Measurements from ENCODE around the gene CISD2.

CISD2 gene

DNA sequence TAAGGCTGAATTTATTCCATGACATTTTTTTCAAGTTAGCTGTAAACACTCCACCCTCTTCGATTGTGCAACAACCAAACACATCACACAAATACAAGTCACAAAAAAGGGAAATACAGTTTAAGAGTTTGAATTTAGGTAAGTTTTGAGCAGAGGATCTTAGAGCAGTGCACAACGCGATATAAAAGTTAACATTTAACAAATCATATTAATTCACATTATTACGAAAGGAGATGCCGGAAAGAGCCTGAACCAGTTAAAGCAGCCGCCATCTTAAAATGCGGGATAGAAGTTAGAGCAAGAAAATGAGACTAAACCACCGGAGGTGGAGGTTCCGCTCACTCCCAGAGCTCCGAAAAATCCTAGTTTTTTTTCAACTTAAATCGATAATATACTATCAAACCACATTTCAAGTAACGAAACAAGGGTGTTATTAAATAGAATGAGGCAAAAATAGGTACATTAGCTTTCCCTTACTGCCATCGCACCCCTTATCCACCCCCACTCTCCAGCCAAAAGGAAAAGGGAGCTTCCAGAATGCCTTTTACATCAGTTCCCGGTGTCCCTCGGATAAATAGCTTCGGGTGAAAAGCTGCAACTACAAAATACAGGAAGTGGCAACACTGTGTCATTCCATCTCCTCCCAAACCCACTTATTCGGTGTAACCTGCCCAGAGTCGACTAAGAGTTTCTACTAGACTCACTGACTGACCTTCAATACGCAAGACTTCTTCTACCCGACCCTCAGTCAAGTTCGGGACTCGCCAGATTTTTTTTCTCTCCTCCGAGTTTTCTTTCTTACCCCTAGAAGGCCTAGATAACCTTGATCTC, 43.3 kb upstream of the CISD2 start:
- TF ChIP-seq, protein P1, sequence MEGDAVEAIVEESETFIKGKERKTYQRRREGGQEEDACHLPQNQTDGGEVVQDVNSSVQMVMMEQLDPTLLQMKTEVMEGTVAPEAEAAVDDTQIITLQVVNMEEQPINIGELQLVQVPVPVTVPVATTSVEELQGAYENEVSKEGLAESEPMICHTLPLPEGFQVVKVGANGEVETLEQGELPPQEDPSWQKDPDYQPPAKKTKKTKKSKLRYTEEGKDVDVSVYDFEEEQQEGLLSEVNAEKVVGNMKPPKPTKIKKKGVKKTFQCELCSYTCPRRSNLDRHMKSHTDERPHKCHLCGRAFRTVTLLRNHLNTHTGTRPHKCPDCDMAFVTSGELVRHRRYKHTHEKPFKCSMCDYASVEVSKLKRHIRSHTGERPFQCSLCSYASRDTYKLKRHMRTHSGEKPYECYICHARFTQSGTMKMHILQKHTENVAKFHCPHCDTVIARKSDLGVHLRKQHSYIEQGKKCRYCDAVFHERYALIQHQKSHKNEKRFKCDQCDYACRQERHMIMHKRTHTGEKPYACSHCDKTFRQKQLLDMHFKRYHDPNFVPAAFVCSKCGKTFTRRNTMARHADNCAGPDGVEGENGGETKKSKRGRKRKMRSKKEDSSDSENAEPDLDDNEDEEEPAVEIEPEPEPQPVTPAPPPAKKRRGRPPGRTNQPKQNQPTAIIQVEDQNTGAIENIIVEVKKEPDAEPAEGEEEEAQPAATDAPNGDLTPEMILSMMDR (IDR thresholded peaks at IDR 0.05; ENCODE audit: insufficient read depth, low read length, poor library complexity, severe bottlenecking): no peak
- H3K36me3 ChIP-seq (ENCODE audit: control insufficient read depth, insufficient read depth, low read length): peaks cover 2% of the 10 kb centered on the region; the same call in 1 of the 2 replicates
- peak; percentile 16 for DNase-seq (ENCODE audit: extremely low read depth, insufficient read length)
- no peaks in the 10 kb centered on the region for H3K27me3 ChIP-seq (replicated peaks; ENCODE audit: control insufficient read depth, insufficient read depth, low read length)
- peak overlapping the region; percentile 94 for H3K4me3 ChIP-seq (replicated peaks; ENCODE audit: low read depth, low read length)

DNA sequence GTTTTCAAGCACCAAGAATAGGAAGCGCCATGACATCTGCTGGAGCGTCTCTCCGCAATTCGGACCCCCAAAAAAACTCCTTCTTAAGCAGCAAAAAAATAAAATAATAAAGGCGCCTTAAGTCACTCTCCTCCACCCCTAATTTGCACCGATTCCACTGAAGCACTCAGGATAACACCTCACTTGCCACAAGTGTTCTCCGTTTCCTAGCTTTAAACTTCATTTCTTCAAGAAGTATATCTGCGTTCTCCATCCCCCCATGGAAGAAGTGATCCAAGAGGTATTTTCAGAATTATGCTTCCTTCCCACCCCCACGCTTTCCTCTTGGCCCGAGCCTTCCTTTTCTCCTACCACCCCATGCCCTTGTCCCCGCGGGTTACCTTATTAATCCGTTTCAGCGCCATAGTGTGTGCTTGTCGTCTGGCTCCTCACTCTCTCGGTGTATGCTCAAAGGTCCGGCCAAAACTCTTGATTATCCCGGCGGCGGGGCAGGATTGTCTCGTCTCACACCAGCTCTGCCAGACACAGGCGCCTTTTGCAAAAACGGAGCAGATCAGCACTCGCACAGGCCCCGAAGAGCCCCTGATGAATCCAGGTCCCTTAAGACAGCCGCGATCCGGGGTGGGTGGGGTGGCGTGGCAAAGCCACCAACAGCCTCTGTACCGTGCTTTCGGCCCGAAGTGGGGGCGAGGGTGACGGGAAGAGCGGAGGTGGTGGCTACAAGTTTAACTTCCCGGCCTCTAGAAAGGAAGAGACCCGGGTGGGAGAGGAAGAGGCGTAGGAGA, 42.5 kb upstream of the CISD2 start:
- TF ChIP-seq, protein P1 (IDR thresholded peaks at IDR 0.05; ENCODE audit: insufficient read depth, low read length, poor library complexity, severe bottlenecking): no peak
- H3K36me3 ChIP-seq (ENCODE audit: control insufficient read depth, insufficient read depth, low read length): peaks cover 2% of the 10 kb centered on the region; the same call in 1 of the 2 replicates
- peak; percentile 8 for DNase-seq (ENCODE audit: extremely low read depth, insufficient read length)
- no peaks in the 10 kb centered on the region for H3K27me3 ChIP-seq (replicated peaks; ENCODE audit: control insufficient read depth, insufficient read depth, low read length)
- H3K4me3 ChIP-seq (replicated peaks; ENCODE audit: low read depth, low read length): peak overlapping the region; percentile 94

DNA sequence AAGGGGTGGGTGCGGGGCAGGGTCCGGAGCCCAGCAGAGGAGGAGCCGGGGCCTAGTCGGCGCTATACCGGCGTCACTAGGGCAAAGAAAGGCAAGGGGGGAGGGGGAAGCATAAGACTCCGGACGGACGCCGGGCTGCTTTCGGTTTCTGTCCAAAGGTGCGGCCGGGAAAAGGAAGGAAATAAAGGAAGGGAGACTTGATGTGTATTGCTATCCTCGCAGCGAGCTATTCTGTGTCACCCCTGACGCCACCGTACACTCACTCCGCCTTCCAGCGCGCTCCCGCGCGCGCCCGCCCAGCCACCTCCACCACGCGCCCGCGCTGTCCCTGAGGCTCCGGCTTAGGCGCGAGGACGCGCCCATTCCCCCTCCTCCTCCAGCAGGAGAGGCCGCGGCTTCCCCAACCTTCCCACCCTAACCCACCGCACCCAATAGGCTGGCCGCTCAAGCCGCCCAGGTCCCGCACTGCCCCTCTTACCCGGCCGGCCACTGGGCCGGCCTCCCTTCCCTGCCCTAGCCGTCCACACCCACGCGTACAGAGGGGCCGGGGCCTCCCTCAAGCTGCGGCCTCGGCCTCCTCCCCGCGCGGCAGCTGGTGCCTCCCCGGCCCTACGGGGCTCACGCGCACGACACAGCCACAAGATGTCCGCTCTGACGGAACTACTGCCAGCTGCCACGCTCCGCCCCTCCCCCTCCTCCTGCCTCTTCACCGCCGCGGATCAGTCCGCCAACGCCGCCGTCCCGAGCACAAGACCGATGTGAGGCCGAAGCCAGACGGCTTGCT, 41.7 kb upstream of the CISD2 start, which contains the start of gene UBE2D3:
Gene UBE2D3 (minus strand): TSS at position 662 of the 784 bp plus-strand sequence. CDS start 1,043 bp downstream, outside the sequence.
- DNase-seq (ENCODE audit: extremely low read depth, insufficient read length): peak; percentile 99
- Histone ChIP-seq H3K4me3 (replicated peaks; ENCODE audit: low read depth, low read length) (peak within 1 kb of the TSS; percentile 94), H3K27me3 (replicated peaks; ENCODE audit: control insufficient read depth, insufficient read depth, low read length) (no peaks in the 10 kb centered on the region), H3K36me3 (ENCODE audit: control insufficient read depth, insufficient read depth, low read length) (peaks cover 2% of the 10 kb centered on the region; the same call in 1 of the 2 replicates)
- TF ChIP-seq, protein P1 (IDR thresholded peaks at IDR 0.05; ENCODE audit: insufficient read depth, low read length, poor library complexity, severe bottlenecking): peak; percentile 34

DNA sequence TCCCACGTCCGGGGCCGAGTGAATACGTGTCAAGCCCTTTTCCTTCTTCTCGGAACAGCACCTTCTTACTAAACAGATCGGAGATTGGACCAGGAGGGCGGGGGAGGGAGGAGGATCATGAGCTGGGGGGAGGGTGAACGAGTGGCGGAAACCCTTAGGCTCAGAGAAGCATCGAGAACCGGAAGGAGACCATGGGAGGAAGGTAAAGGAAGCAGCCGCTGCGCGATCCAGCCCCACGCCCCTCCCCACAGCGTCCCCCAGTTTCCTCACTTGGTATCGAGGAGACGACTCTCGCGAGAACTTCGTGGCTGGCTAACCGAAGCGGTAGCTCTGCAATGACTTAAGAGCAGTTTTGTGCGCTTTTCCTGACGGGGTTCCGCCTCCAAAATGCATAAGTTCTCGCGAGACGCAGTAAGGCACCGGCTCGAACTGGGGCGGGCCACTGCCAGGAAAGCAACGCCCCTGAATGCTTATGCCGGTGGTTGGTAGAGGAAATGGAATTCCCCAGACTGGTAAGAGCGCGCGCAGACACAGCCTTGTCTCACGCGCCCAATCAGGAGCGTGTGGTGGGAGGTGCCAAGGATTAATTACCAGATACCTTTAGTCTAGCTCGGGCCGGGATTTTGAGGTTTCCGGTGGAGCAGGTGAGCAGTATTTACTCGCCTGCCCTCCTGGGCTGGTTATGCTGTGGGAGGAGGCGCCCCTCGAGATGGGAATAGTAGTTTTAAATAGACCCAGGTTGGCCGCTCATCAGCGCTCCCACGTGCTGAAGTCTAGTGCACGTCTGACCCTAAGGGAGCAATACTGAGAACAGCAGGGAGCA, 40.9 kb upstream of the CISD2 start:
- Histone ChIP-seq H3K36me3 (ENCODE audit: control insufficient read depth, insufficient read depth, low read length) (peaks cover 2% of the 10 kb centered on the region; the same call in 1 of the 2 replicates), H3K4me3 (replicated peaks; ENCODE audit: low read depth, low read length) (peak overlapping the region; percentile 94), H3K27me3 (replicated peaks; ENCODE audit: control insufficient read depth, insufficient read depth, low read length) (no peaks in the 10 kb centered on the region)
- TF ChIP-seq, protein P1 (IDR thresholded peaks at IDR 0.05; ENCODE audit: insufficient read depth, low read length, poor library complexity, severe bottlenecking): peak; percentile 19
- DNase-seq (ENCODE audit: extremely low read depth, insufficient read length): peak; percentile 99

DNA sequence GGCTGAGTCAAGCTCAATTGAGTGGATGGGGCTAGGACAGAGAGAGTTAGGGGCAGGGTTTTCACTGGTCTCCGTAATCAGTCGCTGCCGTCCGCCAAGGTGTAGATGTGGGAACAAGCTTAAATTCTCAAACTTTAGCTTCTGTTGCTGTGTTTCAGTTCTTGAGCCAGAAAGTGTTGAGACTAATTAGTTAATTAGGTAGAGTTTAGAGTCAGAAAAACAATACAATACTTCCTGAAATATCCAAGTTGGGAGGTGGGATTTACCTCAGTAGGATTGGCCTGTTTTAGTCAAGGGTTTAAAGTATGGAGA, 40.3 kb upstream of the CISD2 start:
- Histone ChIP-seq H3K27me3 (replicated peaks; ENCODE audit: control insufficient read depth, insufficient read depth, low read length) (no peaks in the 10 kb centered on the region), H3K4me3 (replicated peaks; ENCODE audit: low read depth, low read length) (peak overlapping the region; percentile 80), H3K36me3 (ENCODE audit: control insufficient read depth, insufficient read depth, low read length) (no peaks in the 10 kb centered on the region; the same call in 1 of the 2 replicates)
- TF ChIP-seq, protein P1 (IDR thresholded peaks at IDR 0.05; ENCODE audit: insufficient read depth, low read length, poor library complexity, severe bottlenecking): no peak
- DNase-seq (ENCODE audit: extremely low read depth, insufficient read length): no peak

All from GM06990 (cell line).